ENCODE measurements around the gene PLAC1.

PLAC1 gene, protein sequence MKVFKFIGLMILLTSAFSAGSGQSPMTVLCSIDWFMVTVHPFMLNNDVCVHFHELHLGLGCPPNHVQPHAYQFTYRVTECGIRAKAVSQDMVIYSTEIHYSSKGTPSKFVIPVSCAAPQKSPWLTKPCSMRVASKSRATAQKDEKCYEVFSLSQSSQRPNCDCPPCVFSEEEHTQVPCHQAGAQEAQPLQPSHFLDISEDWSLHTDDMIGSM

DNA sequence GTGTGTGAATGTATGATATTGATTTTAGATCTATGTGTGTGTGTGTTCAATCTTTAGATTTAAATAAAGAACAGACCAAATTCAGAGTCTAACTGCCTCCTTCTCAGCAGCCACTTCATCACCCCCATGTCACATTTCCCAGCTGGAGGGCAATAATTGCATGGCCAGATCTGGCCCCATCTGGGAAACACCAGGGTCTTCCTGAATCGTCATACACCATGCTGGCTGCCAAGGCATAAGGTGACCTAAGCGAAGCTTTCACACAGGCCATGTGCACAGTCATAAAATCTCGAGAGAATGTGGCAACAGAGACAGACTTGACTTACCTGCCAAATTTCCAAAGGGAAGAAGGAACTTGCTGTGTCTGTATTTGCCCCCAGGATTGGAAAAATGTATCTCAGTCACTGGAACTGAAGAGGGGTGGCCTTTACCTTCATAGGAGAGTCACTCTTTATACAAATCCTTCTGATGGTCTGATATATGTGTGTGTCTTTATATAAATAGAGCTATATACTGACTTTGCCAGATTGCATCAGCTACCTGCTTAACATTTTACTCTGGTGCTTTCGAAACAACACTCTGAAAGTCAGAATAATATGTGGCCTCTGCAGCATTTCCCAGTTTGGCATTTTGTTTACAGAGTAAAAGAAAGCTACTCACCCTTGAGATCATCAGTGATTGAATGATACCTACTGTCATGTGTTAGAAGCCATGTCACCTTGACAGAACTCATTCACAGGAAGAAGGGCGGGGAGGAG lies at the start of gene PLAC1:
Gene PLAC1, minus strand, starts transcription at position 470 of the 758 bp plus-strand sequence. CDS start 91,789 bp downstream, outside the sequence.
- DNase-seq, result no peak

DNA sequence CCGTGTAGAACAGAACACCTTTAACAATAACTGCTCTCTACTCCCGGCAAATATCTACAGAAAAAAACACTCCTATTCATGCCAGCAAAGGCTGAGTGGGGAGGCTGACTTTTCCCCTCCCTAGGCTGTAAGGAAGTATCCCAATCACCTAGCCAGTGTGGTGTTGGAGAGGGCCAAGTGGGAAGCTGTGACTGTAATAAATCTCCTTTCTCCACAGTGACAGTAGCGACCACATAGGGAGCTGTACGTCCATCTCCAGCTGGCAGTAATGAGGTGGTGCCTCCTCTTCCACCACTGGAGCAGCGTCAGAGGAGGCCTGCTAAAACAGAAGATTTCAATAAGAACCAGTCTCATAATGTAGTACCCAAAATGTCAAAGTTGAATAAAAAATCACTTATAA lies 47.9 kb upstream of the PLAC1 start:
- no peak for DNase-seq

DNA sequence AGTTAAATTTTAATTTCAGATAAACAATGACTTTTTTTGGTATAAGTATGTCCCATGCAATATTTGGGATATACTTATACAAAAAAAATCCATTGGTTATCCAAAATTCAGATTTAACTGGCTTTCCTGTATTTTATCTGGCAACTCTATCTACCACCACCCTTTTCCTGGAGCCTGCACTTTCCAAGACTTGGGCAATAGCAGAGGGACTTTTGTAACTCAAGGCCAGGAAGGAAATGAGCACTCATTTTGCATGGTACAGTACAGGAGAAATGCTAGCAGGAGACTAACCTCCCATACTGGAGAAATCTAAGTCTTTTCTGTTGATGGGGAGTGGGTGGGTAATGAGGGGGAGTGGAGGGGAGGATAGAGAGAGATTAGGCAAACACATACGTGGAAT lies 37.7 kb upstream of the PLAC1 start:
- DNase-seq, result no peak

DNA sequence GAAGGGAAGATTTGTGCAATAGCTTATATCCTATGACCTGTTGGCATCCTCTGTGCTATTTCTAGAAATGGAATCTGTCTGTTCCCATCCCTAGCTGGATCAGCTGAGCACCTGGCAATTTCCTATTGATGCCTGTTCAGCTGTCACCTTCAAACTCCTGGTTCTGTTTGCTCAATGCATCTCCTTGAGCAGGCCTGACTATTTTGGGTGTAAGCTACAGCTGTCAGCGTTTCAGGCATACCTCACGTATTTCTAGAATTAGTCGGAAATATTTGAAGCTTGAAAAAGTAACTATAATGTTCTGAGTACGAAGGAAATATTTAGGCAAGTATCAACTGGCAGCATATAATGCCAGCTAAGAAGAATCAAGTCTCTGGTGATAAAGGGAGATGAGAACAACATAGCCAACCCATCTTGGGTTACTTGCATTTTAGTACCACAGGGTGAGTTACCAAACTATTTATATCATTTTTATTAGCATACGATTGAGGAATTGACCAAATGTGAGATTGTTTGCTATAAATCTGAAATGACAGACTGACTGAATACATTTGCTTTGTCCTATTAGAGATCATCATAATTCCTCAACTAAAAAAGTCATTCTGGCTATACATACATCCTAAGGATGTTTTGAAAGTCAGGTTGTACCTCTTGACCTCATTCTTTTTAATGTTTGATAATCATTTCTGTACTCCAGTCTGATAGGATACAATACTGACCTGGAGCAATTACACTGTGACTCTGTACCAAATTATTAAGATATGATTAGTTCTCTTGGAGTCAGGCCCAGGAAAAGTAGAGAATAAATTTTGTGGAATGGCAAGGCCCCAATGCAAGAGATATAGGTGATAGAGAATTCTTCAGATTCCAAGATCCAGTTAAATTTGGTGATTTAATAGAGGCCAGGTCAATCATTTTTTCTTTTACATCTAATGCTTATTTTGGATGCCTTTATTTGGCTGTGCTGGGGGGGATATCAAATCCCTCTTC lies 36.4 kb upstream of the PLAC1 start:
- no peak for DNase-seq

DNA sequence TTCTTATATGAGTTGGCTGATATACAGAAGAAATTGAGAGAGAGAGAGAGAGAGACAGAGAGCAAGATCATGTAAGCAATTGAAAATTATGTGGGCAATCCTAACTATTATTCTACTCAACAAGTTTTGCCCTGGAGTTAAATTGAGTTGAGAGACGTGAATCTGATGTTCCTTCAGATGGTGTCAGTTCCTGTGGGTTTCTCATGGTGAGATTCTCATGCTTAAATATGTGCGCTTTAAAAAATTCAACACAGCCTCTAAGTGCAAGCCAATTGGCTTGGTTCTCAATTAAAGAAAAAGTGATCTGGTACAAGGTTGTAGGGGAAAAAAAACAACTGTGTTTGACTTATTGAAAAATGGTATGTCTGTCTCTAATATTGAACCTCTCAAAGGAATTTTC lies 35.4 kb upstream of the PLAC1 start:
- DNase-seq, result no peak

DNA sequence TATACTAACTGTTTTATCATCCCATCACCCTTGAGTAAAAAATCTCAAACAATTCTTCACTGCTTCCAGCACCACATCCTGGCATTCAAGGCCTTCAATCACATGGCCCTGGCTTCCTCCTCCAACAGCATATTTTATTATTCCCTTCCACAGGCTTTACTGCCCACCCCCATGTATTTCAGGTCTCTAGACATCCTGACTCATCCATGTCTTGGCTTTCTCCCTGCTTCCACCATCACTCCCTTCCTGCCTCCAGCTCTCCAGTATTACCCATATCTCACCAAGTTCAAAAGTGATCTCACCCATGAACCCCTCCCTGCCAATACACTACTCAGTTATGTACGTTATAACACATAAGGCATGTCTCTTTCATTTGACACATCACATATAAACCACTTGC lies 34.7 kb upstream of the PLAC1 start:
- no peak for DNase-seq

DNA sequence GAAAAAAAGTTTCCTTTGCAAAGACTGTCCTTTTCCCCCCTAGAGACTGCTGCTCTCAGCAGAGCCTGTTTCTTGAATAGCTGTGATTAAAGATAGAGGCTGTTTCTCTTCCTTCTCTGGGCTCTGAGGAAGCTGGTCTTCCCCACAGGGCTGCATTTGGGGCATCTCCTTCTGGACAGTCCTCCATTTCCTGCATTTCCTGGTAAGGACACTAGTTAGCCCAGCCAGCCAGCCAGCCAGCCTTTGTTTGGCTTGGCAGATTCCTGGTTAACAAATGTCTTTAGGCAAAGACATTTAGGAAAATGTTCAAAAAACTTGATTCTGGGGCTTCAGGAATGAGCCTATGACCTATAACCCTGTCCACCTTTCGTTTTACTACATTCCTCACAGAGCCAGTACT lies 34.0 kb upstream of the PLAC1 start:
- DNase-seq, result no peak

DNA sequence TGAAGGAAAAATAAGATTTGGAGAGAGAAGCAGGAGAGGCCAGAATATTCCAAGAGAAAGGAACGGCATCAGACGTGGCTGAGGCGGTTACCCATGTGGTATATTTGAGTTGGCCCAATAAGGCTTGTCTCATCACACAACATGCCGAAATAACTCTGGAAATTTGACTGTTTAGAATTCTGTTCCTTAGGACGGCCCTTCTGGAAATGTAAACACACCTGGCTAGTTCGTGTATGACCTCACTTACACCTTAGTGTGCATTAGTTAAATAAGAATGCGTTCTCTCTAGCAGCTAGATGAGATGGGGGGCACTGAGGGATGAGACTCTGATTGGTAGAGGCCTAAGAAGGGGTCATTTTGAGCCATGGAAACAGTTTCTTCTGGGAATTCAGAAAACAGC lies 33.2 kb upstream of the PLAC1 start:
- no peak for DNase-seq

DNA sequence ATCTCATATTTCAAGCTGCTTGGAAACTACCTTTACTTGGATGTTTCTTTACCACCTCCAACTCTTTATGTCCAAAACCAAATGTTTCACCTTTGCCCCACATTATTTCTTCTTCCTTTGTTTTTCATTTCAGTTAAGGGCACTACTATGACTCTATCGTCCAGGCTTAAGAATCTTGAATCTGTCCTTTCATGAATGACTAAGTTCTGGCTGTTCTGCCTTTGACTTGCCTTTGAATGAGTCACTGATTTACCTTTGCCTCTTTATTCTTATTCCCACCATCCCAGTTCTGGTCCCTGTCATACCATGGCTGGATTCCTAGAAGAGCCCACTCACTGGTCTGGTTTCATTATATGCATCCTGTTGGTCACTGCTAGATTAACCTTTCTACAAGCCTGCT lies 30.6 kb upstream of the PLAC1 start:
- DNase-seq, result no peak

DNA sequence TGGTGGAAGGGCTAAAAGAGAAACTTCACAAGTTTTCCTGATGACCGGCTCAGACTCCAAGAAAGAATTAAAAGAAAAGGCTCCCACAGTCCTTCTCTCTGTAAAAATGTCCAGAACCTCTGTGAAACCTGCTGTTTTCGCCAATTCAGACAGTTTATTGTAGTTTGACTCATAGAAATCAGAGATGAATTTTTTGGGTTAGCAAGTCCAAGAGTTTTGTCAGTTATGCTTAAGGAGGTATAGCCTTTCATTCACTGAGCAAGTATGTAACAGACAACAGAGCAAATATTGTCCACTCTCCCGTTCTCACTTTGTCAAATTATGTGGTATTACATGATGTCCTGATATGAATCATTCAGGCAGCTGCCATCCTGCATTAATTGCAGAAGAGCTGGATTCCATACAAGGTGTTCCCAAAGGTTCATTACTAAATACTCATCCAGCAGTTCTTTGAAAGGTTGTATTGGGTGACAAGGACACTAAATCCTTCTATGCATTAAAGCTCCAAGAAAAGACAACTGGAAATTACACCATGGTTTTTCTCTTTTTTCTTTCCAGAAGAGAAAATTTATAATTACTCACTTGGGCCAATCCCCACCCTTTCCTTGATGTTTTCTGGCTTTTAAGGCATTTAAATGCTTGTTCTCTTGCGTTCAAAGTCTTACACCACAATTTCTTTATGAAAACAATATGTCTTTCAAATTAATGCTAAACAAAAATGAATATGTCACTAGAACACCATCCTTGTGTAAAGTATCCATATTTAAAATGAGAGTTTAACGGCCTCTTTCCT lies 30.0 kb upstream of the PLAC1 start:
- DNase-seq, result no peak

DNA sequence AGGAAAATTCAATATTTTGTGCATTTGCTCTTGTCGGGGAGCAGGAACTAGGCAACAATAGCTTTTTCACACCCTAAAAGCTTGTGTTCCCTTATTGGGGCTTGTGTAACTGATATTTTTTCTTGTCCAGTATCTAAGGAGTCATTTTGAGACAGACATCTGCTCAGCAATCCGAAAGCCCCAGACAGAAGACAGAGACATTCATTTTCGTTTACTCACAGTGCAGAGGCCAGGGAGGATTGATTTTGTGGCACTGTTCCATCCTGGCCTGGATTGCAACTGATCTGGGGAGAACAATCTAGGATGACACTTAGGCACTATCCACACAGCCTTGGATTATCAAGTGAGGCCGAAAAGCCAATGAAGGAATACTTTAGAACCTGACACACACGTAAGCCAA lies 27.4 kb upstream of the PLAC1 start:
- DNase-seq, result no peak

DNA sequence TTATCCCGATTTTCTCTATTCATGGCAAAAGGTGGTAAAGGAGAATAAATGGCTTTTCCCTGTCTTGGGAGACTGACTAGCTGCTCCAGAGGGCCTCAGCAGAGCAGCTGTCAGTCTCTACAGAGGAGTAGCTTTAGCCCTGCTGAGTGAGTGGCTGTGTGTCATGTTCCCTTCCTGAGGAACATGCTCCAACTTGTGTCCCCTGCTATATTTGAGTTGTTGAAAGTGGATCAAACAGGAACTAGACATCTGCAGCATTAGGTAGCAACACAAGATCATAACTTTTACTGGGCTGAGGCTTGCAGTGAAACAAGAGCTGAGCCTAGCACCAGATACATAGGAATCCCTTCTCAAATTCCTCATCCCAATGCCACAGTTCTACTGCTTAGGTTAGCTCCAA lies 26.7 kb upstream of the PLAC1 start:
- DNase-seq, result no peak

DNA sequence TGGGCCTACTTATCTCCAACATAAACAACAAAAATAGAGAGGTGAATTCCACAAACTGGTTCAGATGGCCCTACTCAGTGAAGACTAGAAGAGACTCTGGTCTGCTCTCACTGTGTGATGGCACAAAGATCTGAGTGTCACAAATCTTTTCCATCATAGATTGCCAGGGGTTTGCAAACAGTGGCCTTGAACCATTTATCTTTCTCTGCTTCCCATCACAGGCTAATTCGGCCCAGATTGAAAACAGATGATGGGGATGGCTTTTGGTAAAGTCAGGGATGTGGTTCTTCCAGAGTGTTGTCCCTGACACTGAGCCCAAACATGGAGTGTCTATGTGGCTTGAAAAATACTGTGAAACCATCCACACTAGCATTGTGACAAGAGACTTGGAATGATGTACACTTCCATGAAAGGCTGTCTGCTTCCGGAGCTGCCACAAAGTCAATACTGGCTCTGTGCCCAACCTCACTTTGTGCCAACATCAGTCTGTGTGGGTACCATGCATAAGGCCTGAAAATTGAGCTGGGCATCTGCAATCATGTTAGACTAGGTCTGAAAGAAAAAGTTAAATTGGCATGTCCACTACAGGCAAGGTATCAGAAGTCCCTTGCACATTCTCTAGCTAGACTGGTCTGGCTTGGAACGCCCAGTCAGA lies 25.2 kb upstream of the PLAC1 start:
- no peak for DNase-seq

DNA sequence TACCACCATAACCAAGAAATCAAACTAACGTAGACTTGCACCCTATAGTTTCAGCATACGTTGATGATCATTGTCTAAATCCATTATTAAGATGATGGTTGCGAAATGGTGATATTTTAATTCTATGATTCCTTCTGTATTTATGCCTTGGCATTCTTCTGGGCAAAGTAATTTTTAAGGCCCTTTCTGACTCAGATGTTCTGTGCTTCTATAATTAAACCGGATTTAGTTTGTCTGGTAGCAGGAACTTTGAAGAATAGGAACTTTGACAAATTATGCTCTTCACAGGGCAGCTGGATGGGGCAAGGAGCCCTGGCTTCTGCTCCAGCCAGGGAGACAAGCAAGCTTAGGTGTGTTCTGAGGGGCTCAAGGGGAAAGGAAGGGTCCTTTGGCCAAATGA lies 23.8 kb upstream of the PLAC1 start:
- DNase-seq, result no peak

DNA sequence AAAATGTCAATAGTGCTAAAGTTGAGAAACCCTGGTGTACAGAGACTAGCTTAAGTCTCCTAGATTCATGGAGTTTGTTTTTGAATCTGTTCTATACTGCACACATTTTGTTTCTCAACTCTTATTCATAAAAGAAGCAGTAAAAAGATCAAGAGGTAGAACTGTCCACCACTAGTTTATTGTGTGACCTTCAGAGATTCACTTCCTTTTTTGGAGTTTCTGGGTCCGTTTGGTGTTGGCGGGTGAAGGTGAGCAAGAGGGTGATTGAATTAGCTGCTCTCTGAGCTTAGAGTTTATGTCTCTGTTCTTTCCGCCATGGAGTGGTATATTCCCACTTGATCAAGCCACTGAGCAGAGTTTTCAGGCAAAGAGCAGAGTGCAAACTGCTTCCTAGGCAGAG lies 21.4 kb upstream of the PLAC1 start:
- no peak for DNase-seq

DNA sequence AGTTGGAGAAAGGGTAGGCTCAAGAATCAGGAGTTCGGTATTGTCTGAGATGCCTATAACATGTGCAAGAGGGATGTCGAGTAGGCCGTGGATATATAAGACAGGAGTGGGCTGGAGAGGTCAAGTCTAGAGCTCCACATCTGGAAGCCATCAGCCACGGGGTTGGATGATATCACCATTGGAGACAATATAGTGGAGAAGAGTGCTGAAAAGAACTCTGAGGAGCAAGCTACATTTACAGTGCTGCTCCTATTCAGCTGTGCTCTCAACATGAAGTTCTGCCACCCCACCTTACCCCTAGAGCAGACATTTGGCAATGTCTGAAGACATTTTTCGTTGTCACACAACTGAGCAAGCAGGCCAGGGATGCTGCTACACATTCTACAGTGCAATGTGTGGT lies 20.9 kb upstream of the PLAC1 start:
- DNase-seq, result no peak

DNA sequence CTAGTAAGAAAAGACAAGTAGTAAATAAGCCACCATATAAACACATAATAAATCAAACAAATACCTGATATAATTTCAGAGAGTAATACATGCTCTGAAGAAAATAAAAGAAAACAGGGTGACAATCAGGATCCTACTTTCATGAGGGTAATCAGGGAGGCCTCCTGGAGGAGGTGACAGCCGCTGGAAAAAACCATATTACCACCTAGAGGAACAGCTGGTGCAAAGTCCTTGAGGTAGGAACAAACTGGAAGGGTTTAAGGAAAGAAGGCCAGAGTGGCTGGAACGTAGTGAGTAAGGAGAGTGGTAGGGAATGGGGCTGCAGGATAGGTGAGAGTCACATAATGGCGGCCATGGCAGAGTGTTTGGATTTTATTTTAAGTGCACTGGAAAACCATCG lies 19.1 kb upstream of the PLAC1 start:
- DNase-seq, result no peak

DNA sequence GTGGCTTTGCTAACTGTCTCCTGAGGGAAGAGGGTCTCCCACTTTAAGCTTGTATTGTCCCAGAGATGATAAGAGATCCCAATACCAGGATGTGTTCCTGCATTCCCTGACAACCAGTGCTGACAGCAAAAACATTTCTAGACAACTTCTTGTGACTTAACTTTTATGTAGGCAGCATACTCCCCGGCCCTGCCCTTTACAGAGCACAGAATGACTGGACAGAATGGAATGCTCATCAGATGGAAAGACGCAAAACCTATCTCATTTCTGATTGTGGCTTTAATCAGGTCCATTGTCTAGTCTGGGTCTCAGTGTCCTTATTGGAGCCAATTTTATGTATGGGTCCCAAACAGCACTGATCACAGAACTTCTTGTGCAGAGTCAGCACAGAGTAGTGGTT lies 18.2 kb upstream of the PLAC1 start:
- no peak for DNase-seq

DNA sequence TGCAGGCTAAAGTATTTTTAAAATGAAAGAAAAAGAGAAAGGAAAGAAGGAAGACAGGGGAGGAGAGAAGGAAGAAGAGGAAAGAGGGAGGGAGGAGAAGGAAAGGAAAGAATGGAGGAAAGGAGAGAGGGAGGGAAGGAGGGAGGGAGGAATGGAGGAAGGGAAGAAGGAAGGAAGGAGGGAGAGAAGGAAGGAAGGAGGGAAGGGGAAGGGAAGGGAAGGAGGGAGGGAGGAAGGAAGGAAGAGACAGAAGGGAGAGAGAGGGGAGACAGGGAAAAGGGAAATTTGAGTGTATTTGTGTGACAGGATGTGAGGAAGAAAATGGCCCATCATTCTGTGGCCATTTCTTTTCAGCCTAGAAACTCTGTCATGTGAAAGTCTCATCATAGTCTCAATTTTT lies 14.9 kb upstream of the PLAC1 start:
- no peak for DNase-seq

DNA sequence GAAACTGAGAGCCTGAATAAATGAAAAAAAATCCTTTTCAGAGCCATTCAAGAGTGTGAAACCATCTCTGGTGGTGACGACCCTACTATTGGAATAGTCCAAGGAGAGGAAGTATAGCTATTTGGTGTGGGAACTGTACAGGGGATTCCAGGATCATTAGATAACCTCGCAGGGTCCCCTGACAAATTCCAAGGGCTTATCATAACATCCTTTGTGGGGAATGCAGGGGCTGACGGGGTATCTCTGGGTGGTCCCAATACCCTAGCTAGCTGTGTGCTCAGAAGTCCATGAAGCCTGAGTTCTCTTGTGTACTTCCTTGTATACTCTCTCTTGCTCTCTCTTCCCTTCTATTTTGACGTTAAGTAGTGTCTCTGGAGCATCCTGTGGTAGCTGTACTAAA lies 13.8 kb upstream of the PLAC1 start:
- DNase-seq, result no peak

DNA sequence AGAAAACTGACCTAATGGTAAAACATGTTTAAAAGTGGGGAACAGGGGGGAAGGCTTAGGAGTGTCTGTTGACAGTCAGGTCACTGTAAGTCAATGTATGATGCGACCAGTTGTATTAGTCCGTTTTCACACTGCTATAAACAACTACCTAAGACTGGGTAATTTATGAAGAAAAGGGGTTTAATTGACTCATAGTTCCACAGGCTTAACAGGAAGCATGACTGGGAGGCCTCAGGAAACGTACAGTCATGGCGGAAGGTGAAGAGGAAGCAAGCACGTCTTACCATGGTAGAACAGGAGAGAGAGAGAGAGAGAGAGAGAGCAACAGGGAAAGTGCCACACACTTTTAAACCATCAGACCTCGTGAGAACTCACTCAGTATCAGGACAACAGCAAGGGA lies 13.0 kb upstream of the PLAC1 start:
- no peak for DNase-seq
